D721Med (cell line): ENCODE results near the gene SCRN2.

Experiments used
- DNase-seq: peaks from one replicate; pipeline ENCODE4 v3.0.0; 2011; ENCODE audit warnings: low spot score; ENCODE audit not compliant: insufficient read length
- FAIRE-seq: peaks from 2 replicates; lab custom pipeline; 2011; peaks lifted over from hg19 to GRCh38; lab: Jason Lieb, UNC
- TF ChIP-seq, protein P1 (sequence below): IDR thresholded peaks from 2 replicates; pipeline ENCODE4 v1.5.1; 2012; ENCODE audit warnings: mild to moderate bottlenecking, control low read depth; ENCODE audit not compliant: insufficient read depth; ENCODE audit errors: missing control alignments

Gene SCRN2

DNA sequence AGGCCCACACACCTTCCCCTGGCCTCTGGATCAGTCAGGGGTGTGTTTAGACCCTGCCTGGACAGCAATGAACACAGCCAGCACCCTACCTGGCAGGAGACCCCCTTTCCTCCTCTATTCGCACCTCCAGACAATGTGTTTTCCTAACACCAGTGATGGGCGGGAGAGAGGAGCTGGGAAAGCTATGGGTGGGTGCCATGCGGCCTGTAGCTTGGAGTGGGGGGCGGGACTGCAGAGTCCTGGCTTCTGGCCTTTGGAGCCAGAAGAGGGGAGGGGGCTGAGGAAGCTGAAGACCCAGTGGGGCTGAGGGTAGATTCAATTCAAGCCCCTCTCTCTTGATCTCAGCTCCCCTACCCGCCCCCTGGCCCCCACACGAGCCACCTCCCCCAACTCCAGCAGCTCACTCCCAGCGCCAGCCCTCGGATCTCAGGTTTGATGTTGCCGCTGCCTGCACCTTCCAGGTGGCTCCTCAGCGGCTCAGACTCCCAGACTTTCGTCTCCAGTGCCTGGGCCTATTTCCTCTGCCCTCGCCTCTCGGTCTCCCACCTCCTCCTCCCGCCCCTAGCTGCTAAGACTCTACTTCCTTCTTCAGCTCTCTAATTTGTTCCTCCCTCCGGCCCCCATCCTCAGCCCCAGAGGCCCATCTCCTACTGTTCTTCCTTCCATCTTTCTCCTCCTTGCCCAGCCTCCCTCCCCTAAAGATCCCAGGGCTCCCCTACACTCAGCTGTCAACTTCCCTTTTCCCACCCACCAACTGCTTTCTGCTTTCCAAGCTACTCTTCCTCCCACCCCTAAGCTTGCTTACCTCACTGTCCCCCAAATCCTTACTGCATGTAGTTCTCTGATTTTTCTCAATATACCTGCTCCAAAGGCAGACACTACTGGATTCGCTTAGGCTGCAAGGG, 16.7 kb upstream of the SCRN2 start:
- TF ChIP-seq, protein P1, sequence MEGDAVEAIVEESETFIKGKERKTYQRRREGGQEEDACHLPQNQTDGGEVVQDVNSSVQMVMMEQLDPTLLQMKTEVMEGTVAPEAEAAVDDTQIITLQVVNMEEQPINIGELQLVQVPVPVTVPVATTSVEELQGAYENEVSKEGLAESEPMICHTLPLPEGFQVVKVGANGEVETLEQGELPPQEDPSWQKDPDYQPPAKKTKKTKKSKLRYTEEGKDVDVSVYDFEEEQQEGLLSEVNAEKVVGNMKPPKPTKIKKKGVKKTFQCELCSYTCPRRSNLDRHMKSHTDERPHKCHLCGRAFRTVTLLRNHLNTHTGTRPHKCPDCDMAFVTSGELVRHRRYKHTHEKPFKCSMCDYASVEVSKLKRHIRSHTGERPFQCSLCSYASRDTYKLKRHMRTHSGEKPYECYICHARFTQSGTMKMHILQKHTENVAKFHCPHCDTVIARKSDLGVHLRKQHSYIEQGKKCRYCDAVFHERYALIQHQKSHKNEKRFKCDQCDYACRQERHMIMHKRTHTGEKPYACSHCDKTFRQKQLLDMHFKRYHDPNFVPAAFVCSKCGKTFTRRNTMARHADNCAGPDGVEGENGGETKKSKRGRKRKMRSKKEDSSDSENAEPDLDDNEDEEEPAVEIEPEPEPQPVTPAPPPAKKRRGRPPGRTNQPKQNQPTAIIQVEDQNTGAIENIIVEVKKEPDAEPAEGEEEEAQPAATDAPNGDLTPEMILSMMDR: no peak
- FAIRE-seq: no peak
- DNase-seq: no peak

DNA sequence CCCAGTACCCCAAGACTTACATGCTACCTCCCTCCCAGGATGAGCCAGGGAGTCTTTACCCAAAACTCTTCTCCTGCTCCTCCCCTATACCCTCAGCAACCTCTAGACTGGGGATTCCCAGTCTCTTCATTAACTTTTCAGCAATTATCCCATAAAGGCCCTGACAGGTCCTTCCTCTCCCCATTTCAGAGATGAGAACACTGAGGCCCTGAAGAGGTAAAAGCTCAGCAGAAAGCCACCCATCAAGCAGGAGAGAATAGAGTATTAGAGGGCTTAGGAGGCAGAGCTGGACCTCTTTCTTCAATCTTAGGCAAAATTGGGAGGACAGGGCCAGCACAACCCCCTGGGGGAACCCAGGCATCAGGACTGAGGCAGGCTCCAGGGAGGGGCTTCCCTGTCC, 15.8 kb upstream of the SCRN2 start:
- FAIRE-seq: no peak
- no peak for DNase-seq
- TF ChIP-seq, protein P1: no peak

DNA sequence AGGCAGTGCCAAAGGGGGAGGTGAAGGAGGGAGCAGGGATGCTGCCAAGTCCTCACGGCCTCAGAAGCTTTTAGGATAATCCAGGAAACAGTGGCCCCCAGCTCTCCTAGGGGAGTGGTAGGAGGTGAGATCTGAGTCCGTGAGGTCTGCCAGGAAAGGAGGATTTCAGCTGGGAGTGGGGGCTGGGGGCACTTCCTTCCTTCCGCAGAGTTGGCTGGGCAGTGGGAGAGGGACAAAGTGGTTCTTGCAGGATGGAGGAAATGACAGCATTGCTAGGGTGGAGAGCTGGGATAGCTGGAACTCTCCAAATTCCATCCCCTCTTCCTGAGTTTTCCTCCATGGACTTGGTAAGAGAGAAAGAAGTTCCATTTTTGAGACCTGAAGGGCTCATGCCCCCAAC, 14.7 kb upstream of the SCRN2 start:
- DNase-seq (no peak), FAIRE-seq (no peak)
- TF ChIP-seq, protein P1: no peak

DNA sequence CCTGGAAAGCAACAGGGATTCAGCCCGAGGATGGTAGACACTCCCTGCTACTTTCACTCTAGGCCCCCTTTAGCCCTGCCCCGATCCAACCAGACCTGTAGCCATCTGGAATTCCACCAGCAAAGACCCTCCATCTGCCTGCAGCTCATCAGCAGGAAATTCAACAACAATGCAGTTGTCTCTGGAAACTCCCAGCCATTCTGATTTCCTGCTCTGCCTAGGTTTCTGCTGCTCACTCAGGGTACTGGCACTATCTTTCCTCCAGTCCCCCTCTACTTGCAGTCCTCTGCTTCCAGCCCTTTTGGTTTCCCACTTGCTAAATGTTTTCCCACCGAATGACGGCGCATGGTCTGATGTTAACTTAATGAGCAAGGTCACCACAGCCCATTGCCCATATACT, 12.5 kb upstream of the SCRN2 start:
- FAIRE-seq (no peak), DNase-seq (no peak)
- TF ChIP-seq, protein P1: no peak

DNA sequence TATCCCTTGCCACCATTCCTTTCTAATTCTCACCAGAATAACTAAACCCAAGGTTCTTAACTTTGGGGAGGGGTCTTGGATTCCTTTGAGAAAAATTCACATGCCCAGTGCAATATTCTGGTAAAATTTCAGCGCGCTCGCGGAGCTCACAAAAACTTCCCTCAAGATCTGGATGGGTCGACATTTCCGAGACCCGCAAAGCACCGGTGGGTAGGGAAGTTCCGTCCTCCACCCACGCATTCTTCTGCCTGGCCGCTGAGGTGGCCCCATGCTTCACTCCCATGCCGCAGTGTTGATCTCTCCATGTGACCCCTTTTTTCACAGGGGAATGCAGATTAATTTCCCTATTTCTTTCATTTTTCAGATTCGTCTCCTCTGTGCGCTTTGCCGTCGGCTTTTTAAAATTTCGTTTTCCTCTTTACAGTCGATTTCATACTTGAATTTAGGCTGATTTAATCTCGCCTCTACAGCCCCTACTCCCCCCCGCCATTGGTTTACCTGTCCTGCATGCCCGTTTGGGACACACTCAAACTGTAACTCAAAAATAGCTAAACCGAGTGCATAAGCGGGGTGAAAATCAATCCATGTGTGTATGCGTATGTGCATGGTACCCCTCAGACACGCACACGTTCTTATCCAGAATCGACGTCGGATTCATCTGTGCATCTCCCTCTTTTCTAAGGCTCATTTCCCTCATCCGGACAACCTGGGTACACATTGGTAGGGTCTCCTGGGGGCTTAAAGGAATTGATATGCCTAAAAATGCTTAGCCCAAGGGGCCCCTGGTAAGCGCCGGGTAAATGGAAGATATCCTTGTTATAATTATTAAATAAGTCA, 11.3 kb upstream of the SCRN2 start:
- TF ChIP-seq, protein P1: no peak
- no peak for DNase-seq
- no peak for FAIRE-seq

DNA sequence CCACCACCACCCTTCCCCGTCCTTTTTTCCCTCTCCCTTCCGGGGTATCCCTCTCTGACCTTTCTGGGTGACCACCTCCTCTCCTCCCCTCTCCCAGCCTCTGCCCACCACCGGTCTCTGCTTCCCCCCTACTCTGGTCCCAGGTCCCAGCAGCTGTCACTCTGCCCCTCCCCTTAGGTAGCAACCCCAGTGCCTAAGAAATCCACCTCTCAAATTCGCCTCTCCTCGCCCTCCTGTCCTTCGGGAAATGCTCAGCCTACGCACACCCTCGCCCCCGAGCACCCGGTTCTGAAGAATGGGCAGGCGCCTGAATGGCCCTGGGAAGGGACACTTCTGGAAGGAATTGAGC, 10.7 kb upstream of the SCRN2 start:
- FAIRE-seq (no peak), DNase-seq (no peak)
- TF ChIP-seq, protein P1: no peak
